ENCODE data around the gene MCL1.

- no peak for TF ChIP-seq CTCF (IDR thresholded peaks at IDR 0.05)
- TF ChIP-seq POLR2AphosphoS5 (IDR thresholded peaks at IDR 0.05): peak; percentile 62
- TF ChIP-seq POLR2A (IDR thresholded peaks at IDR 0.05): peak; percentile 60
Observed at GRCh38 chr1:150552128-150552910, 27.1 kb downstream of the MCL1 start.

Data from prostate gland (tissue), 2 donors.